HUES6 (cell line): Measurements from ENCODE around the gene SORCS1.

Experiments used
- H3K27ac ChIP-seq: 2 replicates; pipeline ENCODE4 v1.7.0; 2013; ENCODE audit warnings: low read depth, mild to moderate bottlenecking, low read length, inconsistent platforms
- H3K27me3 ChIP-seq: 2 replicates; pipeline ENCODE4 v1.6.1; 2013; ENCODE audit warnings: low read length; ENCODE audit not compliant: control insufficient read depth, insufficient read depth
- H3K36me3 ChIP-seq: 2 replicates; pipeline ENCODE4 v1.6.1; 2013; ENCODE audit warnings: low read length; ENCODE audit not compliant: control insufficient read depth, insufficient read depth
- H3K4me1 ChIP-seq: 2 replicates; pipeline ENCODE4 v1.6.1; 2013; ENCODE audit warnings: low read length; ENCODE audit not compliant: control insufficient read depth, insufficient read depth
- H3K4me3 ChIP-seq: 2 replicates; pipeline ENCODE4 v1.5.1; 2013; ENCODE audit warnings: low read depth, low read length
- H3K9ac ChIP-seq: one replicate; pipeline ENCODE4 v1.6.1; 2013; ENCODE audit warnings: mild to moderate bottlenecking, low read length
- H3K9me3 ChIP-seq: 2 replicates; pipeline ENCODE4 v1.6.1; 2013; ENCODE audit warnings: low read depth, low read length; ENCODE audit not compliant: control insufficient read depth, insufficient read depth

The SORCS1 gene

DNA sequence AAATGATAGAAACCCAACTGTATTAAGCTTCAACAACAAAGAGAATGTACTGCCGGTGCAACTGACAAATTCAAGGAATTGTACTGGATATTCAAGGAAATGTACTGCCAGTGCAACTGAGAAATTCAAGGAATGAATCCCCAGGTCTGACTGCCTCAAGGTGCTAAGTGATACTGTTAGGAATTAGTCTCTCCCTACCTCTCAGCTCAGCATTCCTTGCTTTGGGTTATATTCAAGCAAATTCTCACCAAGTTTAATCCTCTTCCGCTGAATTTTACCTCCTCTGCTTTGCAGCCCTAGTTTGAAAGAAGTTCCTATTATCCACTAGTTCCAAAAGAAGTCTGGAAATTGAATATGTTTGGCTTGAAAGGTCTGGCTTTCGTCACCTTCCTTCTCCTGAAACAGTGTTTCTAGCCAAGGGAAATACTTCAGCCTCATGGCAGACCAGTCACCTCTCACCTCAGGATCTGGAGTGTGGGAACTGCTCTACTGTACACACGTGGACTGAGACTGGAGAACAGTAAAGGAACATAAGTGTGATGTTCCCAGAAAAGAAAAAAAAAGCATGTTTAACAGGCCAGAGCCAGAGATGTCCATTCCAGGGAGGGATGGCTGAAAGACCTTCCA, 60.4 kb downstream of the SORCS1 start:
- H3K9me3 ChIP-seq, result peaks cover 12% of the 10 kb centered on the region
- H3K27ac ChIP-seq, result no peak overlapping the region
- H3K9ac ChIP-seq, result no peak overlapping the region
- H3K27me3 ChIP-seq, result no peaks in the 10 kb centered on the region
- H3K4me3 ChIP-seq, result no peak overlapping the region
- H3K4me1 ChIP-seq, result peaks cover 10% of the 10 kb centered on the region
- no peaks in the 10 kb centered on the region for H3K36me3 ChIP-seq

DNA sequence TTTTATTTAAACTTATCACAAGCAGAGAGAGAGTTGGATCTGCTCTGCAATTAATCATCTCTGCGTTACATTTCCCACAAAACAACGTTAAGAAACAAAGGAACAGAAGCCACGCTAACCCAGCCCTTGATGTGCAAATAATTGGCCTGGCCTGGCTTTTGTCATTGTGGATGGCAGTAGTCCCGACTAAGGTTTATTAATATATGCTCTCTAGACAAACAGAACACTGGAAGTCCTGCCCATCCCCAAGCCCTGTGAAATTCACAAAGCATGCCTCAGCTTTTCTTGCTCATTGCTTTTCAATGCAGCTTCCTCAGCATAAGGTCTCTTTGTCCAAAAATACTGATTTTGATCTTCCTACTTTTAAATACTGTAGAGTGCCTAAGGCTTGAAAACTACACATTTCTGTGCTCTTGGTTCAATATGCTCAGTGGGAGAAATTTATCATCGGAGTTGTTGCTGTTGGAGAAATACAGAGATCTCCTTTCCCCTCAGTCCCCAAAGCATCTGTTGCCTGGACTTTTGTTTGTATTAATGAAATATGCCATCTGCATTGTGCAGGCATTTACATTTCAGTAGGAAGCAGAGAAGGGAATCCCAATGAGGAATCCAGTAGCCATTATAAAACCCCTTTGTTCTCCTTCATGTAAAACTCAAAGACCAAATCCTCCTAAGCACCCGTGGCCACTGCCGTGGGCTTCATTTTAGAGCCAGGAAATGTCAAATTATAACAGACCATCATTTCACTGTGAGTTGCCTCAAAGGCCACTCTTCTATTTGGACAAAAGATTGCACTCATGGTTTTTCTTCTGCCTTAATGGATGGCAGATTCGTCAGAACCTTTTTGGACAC, 61.1 kb downstream of the SORCS1 start:
- peaks cover 10% of the 10 kb centered on the region for H3K4me1 ChIP-seq
- H3K9ac ChIP-seq, result no peak overlapping the region
- no peak overlapping the region for H3K4me3 ChIP-seq
- no peaks in the 10 kb centered on the region for H3K36me3 ChIP-seq
- no peaks in the 10 kb centered on the region for H3K27me3 ChIP-seq
- peaks cover 7% of the 10 kb centered on the region; the same call in 1 of the 2 replicates for H3K9me3 ChIP-seq
- no peak overlapping the region for H3K27ac ChIP-seq

DNA sequence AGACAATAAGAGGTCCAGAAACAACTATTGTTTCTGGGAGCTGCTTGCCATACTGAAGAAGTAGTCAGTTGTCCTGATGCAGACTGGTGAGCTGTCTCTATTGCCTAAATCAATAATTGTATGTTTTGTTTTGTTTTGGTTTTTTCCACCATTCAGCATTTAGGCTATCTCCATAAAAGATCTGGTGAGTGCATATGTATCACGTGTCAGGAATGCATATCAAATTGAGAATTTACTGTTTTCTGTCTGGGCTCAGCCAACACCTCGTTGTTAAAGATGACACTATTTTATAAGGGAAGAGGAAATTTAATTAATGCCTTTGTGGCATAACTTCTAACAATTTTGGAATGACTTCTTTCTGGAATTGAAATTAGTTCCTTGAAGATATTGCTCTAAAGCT, 66.2 kb downstream of the SORCS1 start:
- Histone ChIP-seq H3K36me3 (no peaks in the 10 kb centered on the region), H3K9ac (no peak overlapping the region), H3K27me3 (no peaks in the 10 kb centered on the region), H3K4me1 (peaks cover 2% of the 10 kb centered on the region; the same call in 1 of the 2 replicates), H3K4me3 (no peak overlapping the region), H3K27ac (no peak overlapping the region), H3K9me3 (no peaks in the 10 kb centered on the region)

DNA sequence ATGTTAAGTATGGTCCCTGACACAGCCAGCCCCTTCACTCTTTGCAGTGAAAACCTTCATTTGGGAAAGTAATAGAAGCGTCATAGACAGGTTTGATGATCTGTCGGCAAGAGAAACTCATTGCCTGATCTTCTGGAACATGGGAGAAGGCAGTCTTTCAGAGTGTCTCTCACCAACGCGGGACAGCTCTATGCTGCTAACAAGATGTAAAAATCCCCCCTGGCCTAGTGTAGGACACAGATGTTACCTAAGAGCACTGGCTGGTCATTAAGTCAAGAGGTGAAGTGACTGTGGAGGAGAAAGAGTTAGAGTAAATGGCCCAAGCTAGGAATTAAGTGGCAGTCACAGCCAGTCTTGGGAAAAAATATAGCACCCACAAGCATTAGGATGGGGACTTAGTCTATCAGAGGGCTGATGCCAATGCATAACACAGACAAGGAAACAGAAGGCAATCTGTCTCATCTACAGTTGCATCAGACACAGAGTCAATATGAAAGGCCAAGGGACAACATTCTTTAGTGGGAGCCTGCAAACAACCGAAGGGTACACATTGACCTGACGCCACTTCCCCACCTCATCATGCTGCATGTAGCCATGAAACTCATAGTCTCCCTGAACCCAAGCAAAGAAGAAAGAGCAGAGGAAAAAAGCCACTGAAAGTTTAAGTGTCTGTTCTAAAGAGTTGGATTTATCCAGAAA, 69.5 kb downstream of the SORCS1 start:
- H3K27ac ChIP-seq, result no peak overlapping the region

DNA sequence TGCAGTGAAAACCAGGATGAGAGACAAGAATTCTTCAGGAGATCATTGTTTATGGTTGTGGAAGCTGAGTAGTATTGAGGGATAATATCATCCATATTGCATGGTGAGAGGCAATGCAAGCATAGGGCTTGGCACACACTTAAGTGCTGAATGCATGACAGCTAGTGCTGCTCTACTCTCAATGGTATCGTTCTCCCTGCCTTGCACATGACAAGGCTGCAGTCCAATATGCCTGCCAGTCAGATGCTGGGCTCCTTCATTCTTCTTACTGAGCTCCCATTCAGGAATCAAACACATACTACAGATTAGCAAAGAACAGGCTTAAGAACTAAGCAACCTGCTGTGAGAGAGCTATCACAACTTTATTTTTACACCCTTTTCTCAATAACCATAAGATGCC, 72.2 kb downstream of the SORCS1 start:
- Histone ChIP-seq H3K9ac (no peak overlapping the region), H3K27ac (no peak overlapping the region), H3K9me3 (no peaks in the 10 kb centered on the region), H3K4me3 (no peak overlapping the region), H3K27me3 (no peaks in the 10 kb centered on the region), H3K4me1 (no peaks in the 10 kb centered on the region), H3K36me3 (no peaks in the 10 kb centered on the region)

More for the DNA sequence above, 69.5 kb downstream of the SORCS1 start:
- no peaks in the 10 kb centered on the region for H3K27me3 ChIP-seq
- H3K9ac ChIP-seq, result no peak overlapping the region
- no peaks in the 10 kb centered on the region for H3K4me1 ChIP-seq
- no peak overlapping the region for H3K4me3 ChIP-seq
- H3K36me3 ChIP-seq, result no peaks in the 10 kb centered on the region
- H3K9me3 ChIP-seq, result no peaks in the 10 kb centered on the region

DNA sequence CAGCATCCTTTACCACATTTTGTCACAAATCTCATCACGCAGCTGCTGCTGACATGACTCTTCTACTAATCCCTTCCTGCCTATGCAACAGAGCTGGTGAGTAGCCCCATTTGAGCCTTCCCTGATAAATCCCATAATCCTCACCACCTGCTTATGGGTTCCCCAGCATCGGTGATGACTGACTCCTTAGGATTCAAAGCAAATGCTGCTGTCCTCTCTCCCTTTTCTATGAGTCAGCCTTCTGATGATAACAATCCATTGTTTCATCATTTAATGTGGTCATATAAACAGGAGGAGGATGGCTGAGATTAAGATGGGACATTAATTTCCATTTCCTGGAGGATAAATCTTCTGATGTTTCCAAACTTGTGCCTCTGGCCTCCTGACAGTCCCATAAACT, 73.4 kb downstream of the SORCS1 start:
- Histone ChIP-seq H3K9ac (no peak overlapping the region), H3K9me3 (no peaks in the 10 kb centered on the region), H3K27me3 (no peaks in the 10 kb centered on the region), H3K4me3 (no peak overlapping the region), H3K27ac (no peak overlapping the region), H3K36me3 (no peaks in the 10 kb centered on the region), H3K4me1 (no peaks in the 10 kb centered on the region)

DNA sequence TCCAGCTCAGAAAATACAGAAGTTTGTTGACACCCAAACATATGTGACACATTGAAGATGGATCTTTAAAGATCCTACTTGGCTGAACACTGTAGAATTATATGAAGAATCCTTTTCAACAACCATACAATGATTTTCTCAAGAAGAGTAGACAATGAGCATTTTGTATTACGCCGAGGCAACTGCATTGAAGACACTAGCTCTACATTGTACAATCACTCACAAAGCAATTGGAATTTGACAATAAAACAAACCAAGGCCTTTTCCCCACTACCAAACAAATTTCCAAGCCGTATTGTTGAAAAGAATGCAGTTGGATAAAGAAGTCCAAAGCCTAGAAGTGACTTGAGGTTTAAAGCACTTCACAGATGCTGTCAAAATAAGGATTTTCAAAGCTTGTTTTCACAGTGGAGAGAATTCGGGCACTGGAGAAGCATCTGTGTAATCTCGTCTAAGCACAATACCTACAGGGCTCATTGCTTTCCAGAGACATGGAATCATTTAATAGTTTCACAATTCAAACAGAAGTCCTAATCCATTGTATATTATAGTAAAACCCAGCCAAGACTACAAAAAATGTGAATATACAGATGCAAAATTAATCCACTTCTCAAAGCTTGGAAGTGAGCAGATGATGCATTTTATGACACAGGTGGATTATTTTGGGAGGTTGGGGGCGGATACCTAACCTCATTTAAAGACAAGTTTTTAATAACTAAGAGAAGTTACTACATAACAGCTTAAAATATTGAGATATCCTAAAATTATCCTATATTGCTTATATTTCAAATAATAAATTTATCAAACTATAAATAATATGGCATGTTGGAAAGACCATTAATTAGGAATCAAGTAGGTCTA, 78.6 kb downstream of the SORCS1 start:
- no peaks in the 10 kb centered on the region for H3K36me3 ChIP-seq
- no peak overlapping the region for H3K27ac ChIP-seq
- H3K4me3 ChIP-seq, result no peak overlapping the region
- H3K4me1 ChIP-seq, result no peaks in the 10 kb centered on the region
- no peaks in the 10 kb centered on the region for H3K9me3 ChIP-seq
- H3K27me3 ChIP-seq, result no peaks in the 10 kb centered on the region
- H3K9ac ChIP-seq, result no peak overlapping the region

DNA sequence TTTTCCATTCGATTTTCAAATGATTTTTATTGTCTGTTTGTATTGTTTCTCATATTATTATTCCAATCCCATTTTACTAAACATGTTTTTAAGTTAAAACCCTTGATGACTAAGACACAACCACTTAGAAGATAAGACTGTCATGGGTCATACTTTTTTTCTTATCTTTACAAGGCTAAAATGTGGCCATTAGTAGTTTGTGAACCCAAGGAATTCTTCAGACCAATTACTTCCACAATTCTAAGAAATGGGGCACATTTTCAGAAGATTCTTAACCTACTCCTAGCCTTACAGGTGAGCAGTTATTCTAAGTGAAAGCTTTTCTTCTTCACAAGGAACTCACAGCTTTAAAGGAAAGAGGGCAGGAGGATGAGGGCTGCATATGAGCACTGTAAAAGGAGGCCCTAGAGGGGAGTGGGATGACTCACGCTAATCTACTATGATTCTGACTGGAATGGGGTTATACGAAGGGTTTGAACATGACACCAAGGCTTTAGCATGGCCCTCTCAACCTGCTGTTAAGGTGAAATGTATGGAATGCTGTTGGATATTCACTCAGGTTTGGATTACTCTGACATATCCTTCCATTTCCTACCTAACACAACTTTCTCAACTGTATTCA, 81.0 kb downstream of the SORCS1 start:
- Histone ChIP-seq H3K4me1 (no peaks in the 10 kb centered on the region), H3K9me3 (no peaks in the 10 kb centered on the region), H3K27ac (no peak overlapping the region), H3K27me3 (no peaks in the 10 kb centered on the region), H3K4me3 (no peak overlapping the region), H3K36me3 (no peaks in the 10 kb centered on the region), H3K9ac (no peak overlapping the region)

DNA sequence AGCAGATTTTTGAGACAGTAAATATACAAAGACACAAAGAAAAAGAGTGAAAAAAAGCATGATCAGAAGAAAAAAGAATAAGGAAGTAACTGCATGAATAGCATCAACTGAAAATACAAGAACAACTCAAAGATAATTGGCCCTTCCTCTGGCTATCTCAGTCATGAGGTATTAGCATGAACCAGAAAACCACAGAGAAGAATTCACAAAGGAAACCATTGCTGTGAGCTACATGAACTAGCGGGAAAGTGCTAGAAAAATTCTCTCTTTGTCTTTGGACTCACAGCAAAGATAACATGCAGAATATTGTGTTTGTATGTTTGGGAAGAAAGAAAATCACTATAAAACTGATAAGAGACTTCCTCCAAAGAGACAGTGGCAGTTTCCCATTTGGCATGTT, 82.9 kb downstream of the SORCS1 start:
- Histone ChIP-seq H3K4me3 (no peak overlapping the region), H3K9ac (no peak overlapping the region), H3K27me3 (no peaks in the 10 kb centered on the region), H3K36me3 (no peaks in the 10 kb centered on the region), H3K27ac (no peak overlapping the region), H3K4me1 (no peaks in the 10 kb centered on the region), H3K9me3 (no peaks in the 10 kb centered on the region)

DNA sequence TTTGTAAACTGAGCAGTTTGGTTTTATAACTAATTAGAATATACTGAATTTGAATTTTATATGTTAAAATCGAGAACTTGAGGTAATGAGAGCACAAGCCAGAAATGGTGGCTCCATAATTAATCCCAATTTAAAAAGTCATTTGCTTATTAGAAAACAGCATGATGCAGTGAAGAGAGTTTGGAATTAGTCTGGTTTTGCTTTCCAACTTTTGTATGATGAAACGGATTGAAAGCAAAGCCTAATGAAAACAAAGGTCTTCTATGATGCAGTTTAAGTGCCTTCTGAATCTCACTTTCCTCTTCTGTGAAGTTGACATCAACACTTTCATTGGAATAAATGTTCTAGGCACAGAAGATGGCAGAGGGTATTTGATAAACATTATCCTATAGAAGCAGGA, 89.4 kb downstream of the SORCS1 start:
- H3K27ac ChIP-seq, result no peak overlapping the region
- H3K27me3 ChIP-seq, result no peaks in the 10 kb centered on the region
- no peaks in the 10 kb centered on the region for H3K36me3 ChIP-seq
- H3K9ac ChIP-seq, result no peak overlapping the region
- no peaks in the 10 kb centered on the region for H3K9me3 ChIP-seq
- H3K4me1 ChIP-seq, result 0 out of 2 replicates have a peak, but pooled peaks cover 5% of the 10 kb centered on the region
- H3K4me3 ChIP-seq, result no peak overlapping the region
